HL-60 (cell line): ENCODE measurements around the gene MPV17L2.

Experiments
- DNase-seq, 2 experiments: peaks; one replicate each; pipeline ENCODE4 v3.0.0-alpha.2; 2010 to 2020; ENCODE audit warnings: low read depth in 1 of 2, low spot score in 1 of 2
- H3K27ac ChIP-seq: fragments of 250-450 bp; sonication (Bioruptor Pico); replicated peaks from 2 replicates; pipeline ENCODE4 v1.5.1; 2020; ENCODE audit warnings: mild to moderate bottlenecking, moderate library complexity
- H3K27me3 ChIP-seq: fragments of 250-450 bp; sonication (Bioruptor Pico); 2 replicates; pipeline ENCODE4 v1.5.1; 2021; ENCODE audit warnings: mild to moderate bottlenecking, moderate library complexity; ENCODE audit not compliant: insufficient read depth, poor library complexity, severe bottlenecking
- H3K4me3 ChIP-seq: replicated peaks from 2 replicates; pipeline ENCODE4 v1.5.1; 2011; ENCODE audit warnings: mild to moderate bottlenecking, control low read depth, low read length; ENCODE audit not compliant: insufficient read depth
- CTCF ChIP-seq: IDR thresholded peaks from one replicate; pipeline ENCODE4 v1.5.1; 2011; ENCODE audit warnings: low read length, control low read depth, inconsistent platforms; ENCODE audit not compliant: insufficient read depth
- GABPA ChIP-seq: IDR thresholded peaks from 2 replicates; pipeline ENCODE4 v1.6.1; 2012; ENCODE audit warnings: low read depth
- POLR2AphosphoS5 ChIP-seq: IDR thresholded peaks from 2 replicates; pipeline ENCODE4 v1.6.1; 2012; ENCODE audit warnings: low read depth
- REST ChIP-seq: IDR thresholded peaks from 2 replicates; pipeline ENCODE4 v1.6.1; 2012; ENCODE audit warnings: low read depth; ENCODE audit not compliant: insufficient replicate concordance
- SPI1 ChIP-seq: IDR thresholded peaks from 2 replicates; pipeline ENCODE4 v1.6.1; 2012; ENCODE audit warnings: low read depth, mild to moderate bottlenecking, borderline replicate concordance

MPV17L2 gene

GRCh38 chr19:18160971-18161635, 31.9 kb upstream of the MPV17L2 start:
- Histone ChIP-seq H3K27ac (no peak overlapping the region), H3K27me3 (no peaks in the 10 kb centered on the region), H3K4me3 (peak overlapping the region; percentile 17)
- TF ChIP-seq SPI1 (no peak), GABPA (no peak), REST (no peak), CTCF (no peak), POLR2AphosphoS5 (no peak)
- DNase-seq: peak; percentile 49 to 60

GRCh38 chr19:18161636-18162002, 31.4 kb upstream of the MPV17L2 start:
- TF ChIP-seq POLR2AphosphoS5 (no peak), SPI1 (no peak), GABPA (no peak), REST (no peak), CTCF (no peak)
- Histone ChIP-seq H3K27me3 (no peaks in the 10 kb centered on the region), H3K4me3 (no peak overlapping the region), H3K27ac (no peak overlapping the region)
- DNase-seq: no peak

- no peak for DNase-seq
- TF ChIP-seq CTCF: no peak
- TF ChIP-seq POLR2AphosphoS5: no peak
- no peak for TF ChIP-seq GABPA
- no peak for TF ChIP-seq SPI1
- TF ChIP-seq REST: no peak
- Histone ChIP-seq H3K27me3 (no peaks in the 10 kb centered on the region), H3K27ac (no peak overlapping the region), H3K4me3 (no peak overlapping the region)
Measured at GRCh38 chr19:18164072-18164471, 28.9 kb upstream of the MPV17L2 start.
